Upper lobe of left lung (tissue), 4 donors: ENCODE results near the gene RAB11FIP4.

Experiments used
- CTCF ChIP-seq, 6 experiments: fragments of 450-650 bp in 4 of 6; fragments of 200-600 bp in 2 of 6; sonication (generic) in 2 of 6; IDR thresholded peaks; one replicate each; pipeline ENCODE4 v1.5.1; 2016 to 2019; ENCODE audit warnings: antibody characterized with exemption in 6 of 6
- POLR2A ChIP-seq, 4 donors: fragments of 450-650 bp; IDR thresholded peaks; one replicate each; pipeline ENCODE4 v1.5.1; 2016 to 2017; ENCODE audit warnings: antibody characterized with exemption in 4 of 4, mild to moderate bottlenecking in 2 of 4
- POLR2AphosphoS5 ChIP-seq, 2 donors: sonication (generic); formaldehyde crosslinking; IDR thresholded peaks; one replicate each; pipeline ENCODE4 v1.5.1; 2017; ENCODE audit warnings: antibody characterized with exemption in 2 of 2

- TF ChIP-seq POLR2A (IDR thresholded peaks at IDR 0.05) (no peak), CTCF (IDR thresholded peaks at IDR 0.05) (peak in 1 of 6 experiments; percentile 14), POLR2AphosphoS5 (IDR thresholded peaks at IDR 0.05) (no peak)
These were observed 97.5 kb downstream of the RAB11FIP4 start for GRCh38 chr17:31488982-31489294.
